Measurements from ENCODE around the gene STK11IP.
A peak's percentile ranks its signal among the peaks of the same experiment; 100 is the strongest.
"Not testable (repeated sequence)": the region's sequence is repeated elsewhere in the genome, so short reads cannot be mapped to it uniquely, and the experiment has no call there.

Gene STK11IP

GRCh38 chr2:219634951-219635751, 37.5 kb downstream of the STK11IP start:
- DNase-seq = no peak

- DNase-seq = no peak
Measured at GRCh38 chr2:219636144-219636915, 38.7 kb downstream of the STK11IP start.

- no peak for DNase-seq
Measured at GRCh38 chr2:219636941-219637841, 39.5 kb downstream of the STK11IP start.

- DNase-seq = no peak
Measured at GRCh38 chr2:219637842-219638185, 40.2 kb downstream of the STK11IP start.

- no peak for DNase-seq
Measured at GRCh38 chr2:219638217-219638947, 40.7 kb downstream of the STK11IP start.

GRCh38 chr2:219638948-219639755, 41.5 kb downstream of the STK11IP start:
- no peak for DNase-seq

GRCh38 chr2:219641390-219642068, 43.9 kb downstream of the STK11IP start:
- no peak for DNase-seq

- DNase-seq = no peak
Measured at GRCh38 chr2:219642069-219642454, 44.4 kb downstream of the STK11IP start.

- peak; percentile 77 for DNase-seq
Measured at GRCh38 chr2:219642465-219643083, 44.9 kb downstream of the STK11IP start.

GRCh38 chr2:219643084-219643473, 45.4 kb downstream of the STK11IP start:
- DNase-seq = no peak

GRCh38 chr2:219643788-219644398, 46.2 kb downstream of the STK11IP start:
- DNase-seq = no peak

- no peak for DNase-seq
Measured at GRCh38 chr2:219644801-219645480, 47.3 kb downstream of the STK11IP start.

- DNase-seq = no peak
Measured at GRCh38 chr2:219645631-219646527, 48.2 kb downstream of the STK11IP start.

- DNase-seq = no peak
Measured at GRCh38 chr2:219648176-219648575, 50.5 kb downstream of the STK11IP start.

GRCh38 chr2:219648963-219649362, 51.3 kb downstream of the STK11IP start:
- no peak for DNase-seq

- DNase-seq = no peak
Measured at GRCh38 chr2:219650426-219651248, 53.0 kb downstream of the STK11IP start.

GRCh38 chr2:219651656-219652055, 54.0 kb downstream of the STK11IP start:
- DNase-seq = not testable (repeated sequence)
